ENCODE results near the gene NUPR1.
"Not testable (repeated sequence)": the region's sequence is repeated elsewhere in the genome, so short reads cannot be mapped to it uniquely, and the experiment has no call there.

NUPR1 gene

DNA sequence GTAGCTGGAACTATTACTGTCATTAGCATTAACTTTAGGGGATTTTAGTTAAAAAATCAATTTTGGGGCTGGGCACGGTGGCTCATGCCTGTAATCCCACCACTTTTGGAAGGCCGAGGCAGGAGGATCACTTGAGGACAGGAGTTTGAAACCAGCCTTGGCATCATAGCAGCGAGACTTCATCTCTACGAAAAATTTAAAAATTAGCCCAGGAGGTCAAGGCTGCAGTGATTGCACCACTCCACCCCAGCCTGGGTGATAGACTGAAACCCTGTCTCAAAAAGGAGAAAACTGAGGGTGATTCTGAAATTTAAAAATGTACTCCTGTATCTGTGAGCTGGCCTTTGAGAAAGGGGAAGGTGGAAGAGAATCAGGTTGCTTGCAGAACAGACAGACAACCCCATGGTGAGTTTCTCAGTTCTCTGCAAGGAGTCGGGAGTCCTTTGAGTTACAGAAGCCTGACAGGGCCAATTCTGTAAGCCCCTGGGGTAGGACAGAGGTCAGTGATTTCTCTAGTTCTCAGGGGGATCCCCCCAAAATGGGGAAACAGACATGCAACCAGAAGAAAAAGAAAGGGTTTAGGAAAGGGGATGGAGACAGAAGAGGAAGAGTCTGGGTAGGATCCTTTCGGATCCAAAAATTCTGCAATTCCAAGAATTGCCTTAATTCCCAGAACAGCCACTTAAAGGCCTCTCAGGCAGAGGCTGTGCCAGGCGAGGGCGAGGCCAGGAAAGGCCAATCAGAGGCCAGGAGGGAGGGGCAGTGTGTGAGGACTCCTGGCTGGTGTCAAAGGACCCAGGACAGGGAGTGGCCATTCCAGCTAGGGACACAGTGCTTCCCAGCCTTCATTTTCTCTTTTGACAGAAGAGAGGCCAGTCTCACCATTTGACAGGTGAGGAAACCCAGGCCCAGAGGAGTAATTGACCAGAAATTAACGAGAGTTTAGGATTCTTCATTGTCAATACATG, 6.7 kb downstream of the NUPR1 start:
- no peak for DNase-seq (ENCODE audit: extremely low read depth, low read depth)
- TF ChIP-seq CTCF (IDR thresholded peaks at IDR 0.05; ENCODE audit: low read depth, low read length): no peak

DNA sequence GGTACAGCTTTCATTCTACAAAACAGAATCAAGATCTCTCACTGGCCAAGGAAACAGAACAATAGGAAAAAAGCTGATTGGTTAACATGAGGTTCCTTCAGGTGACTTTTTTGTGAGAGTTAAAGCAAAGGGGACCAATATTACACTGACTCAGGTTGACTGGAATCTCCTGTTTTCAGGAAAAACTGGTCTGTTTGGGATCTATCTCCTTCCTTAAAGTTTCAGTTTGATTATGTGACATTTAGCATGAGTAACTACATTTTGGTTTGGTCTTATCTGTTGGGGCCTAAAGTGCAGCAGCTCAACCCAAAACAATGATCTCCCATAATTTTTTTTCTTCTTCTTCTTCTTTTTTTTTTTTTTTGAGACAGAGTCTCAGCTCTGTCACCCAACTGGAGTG, 9.7 kb downstream of the NUPR1 start:
- TF ChIP-seq CTCF (IDR thresholded peaks at IDR 0.05; ENCODE audit: low read depth, low read length): no peak
- no peak for DNase-seq (ENCODE audit: extremely low read depth, low read depth)

DNA sequence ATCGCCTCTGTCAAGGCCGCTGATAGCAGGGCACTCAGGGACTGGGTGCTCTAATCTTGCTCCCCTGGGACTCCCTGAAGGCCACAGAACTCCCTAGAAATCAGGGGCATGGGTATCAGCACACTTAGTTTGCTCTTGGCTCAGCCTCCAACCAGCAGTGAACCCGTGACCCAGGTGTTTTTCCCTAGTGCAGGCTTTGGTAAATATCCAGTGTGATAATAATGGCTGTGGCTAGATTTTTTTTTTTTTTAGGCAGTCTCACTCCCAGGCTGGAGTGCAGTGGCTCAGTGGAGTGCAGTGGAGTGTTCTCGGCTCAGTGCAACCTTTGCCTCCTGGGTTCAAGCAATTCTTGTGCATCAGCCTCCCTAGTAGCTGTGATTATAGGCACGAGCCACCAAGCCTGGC, 10.3 kb downstream of the NUPR1 start:
- no peak for DNase-seq (ENCODE audit: extremely low read depth, low read depth)
- no peak for TF ChIP-seq CTCF (IDR thresholded peaks at IDR 0.05; ENCODE audit: low read depth, low read length)

DNA sequence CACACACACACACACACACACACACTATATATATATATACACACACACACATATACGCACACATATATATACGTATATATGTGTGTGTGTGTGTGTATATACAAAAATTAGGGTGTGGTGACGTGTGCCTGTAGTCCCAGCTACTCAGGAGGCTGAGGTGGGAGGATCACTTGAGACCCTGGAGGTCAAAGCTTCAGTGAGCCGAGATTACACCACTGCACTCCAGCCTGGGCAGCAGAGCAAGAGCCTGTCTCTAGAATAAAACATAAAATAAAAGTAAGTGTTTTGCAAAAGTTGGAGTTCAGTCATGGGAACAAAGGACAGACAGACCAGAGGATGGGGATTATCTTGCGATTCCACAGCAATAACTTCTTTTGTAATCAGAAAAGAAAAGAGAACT, 10.8 kb downstream of the NUPR1 start:
- no peak for TF ChIP-seq CTCF (IDR thresholded peaks at IDR 0.05; ENCODE audit: low read depth, low read length)
- DNase-seq (ENCODE audit: extremely low read depth, low read depth): no peak

GRCh38 chr16:28527100-28527785, 11.5 kb downstream of the NUPR1 start:
- not testable (repeated sequence) for DNase-seq (ENCODE audit: extremely low read depth, low read depth)

DNA sequence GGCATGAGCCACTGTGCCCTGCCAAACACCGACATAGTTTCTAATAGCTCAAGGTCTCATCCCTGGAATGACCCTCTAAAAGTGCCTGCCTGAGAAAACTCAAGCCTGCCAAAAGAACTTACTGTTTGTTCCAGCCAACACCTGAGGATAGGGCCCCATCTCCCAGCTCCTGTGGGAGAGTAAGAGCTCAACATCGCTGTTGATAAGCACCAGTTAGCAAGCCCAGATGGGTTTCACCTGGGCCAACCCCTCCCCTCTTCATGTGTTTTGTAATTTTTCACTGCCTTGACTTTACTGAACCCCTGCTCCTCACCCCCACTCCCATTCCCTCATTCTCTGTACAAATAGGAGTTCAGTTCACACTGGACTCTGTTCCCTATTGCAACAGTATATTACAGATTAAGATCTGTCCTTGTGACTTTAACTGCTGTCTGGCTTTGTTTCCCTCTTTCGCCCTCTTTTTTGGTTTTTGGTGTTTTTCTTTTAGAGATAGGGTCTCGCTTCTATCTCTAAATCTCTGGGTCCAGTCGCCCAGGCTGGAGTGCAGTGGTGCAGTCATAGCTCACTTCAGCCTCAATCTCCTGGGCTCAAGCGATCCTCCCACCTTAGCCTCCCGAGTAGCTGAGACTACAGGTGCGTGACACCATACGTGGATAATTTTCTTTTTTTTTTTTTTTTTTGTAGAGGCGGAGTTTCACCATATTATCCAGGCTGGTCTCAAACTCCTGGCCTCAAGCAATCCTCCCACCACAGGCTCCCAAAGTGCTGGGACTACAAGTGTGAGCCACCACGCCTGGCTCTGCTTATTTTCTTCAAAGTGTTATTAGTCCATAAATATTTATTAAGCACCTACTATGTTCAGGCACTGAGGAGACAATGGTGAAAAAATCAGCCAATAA, 12.3 kb downstream of the NUPR1 start:
- TF ChIP-seq CTCF (IDR thresholded peaks at IDR 0.05; ENCODE audit: low read depth, low read length): no peak
- no peak for DNase-seq (ENCODE audit: extremely low read depth, low read depth)

DNA sequence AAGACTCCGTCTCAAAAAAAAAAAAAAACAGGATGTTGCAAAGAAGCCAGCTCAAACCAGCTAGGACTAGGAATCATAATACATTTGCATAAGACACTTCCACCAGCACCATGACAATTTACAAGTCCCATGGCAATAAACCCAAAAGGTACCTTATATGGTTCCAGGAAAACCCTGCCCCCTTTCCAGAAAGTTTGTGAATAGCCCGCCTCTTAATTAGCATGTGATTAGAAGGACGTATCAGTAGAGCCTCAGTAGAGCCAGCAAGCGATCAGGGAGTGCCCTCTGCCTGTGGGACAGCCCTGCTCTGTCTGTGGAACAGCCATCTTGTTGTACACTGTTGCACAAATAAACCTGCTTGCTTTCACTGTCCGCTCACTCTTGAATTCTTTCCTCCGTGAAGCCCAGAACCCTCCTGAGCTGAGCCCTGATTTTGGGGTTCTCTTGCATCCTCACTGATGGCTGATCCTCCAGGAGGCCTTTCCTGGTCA, 14.0 kb downstream of the NUPR1 start:
- no peak for TF ChIP-seq CTCF (IDR thresholded peaks at IDR 0.05; ENCODE audit: low read depth, low read length)
- no peak for DNase-seq (ENCODE audit: extremely low read depth, low read depth)

All from AG09319 (cell line).